Measurements from ENCODE around the gene JAZF1.

Gene JAZF1

DNA sequence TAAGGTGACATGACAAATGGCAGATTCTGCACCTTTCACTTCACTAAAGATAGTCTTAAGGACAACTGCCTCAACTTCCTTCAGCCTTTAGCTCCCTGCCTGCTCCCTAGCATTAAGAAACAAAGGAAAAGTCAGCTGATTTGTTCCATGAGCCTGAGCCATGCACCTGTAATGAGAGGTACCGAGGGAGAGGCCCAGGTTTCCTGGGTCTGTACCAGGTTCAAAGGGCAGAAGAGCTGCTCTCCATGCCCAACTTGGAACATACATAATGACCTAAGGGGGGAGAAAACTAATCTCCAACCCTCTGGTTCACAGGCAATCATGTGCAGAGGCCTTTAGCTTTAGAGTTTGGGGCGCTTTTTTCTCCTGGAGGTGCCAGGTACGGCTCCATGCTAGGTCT lies 111.2 kb downstream of the JAZF1 start:
- FAIRE-seq = no peak

DNA sequence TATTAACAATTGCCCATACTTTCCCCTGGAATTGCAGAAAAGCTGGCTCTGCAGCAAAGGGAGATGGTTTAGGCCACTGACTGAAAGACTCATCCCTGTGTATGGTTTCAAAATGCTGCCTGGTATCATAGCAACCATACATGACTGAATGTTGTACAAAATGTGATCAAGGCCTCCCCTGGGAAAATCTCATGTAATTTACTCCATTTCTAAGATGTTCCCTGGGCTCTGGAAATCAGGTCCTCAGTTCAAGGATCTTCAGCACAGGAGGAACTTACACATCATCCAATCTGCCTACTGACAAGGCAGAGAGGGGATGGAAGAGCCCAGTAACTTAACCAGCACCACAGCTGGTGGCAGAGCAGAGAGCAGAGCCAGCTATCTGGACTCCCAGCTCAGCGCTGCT lies 111.8 kb downstream of the JAZF1 start:
- FAIRE-seq = no peak

DNA sequence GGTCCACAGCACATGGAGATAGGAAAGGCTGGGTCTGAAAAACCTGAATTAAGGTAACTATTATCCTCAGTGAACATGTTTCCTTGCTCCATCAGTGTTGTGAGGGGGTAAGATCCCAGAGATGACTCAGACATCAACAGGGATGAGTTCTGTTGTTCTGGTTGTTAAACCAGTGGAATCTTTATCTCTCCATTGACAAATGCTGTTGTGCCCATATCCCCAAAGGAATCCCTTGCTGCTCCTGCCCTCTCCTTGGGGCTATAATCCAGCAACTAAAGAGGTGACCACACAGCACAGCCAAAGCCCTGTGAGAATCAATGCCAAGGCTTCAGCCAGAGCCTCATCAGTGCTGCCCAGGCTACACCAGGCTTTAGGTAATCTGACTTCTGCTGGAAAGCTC lies 113.4 kb downstream of the JAZF1 start:
- no peak for FAIRE-seq

DNA sequence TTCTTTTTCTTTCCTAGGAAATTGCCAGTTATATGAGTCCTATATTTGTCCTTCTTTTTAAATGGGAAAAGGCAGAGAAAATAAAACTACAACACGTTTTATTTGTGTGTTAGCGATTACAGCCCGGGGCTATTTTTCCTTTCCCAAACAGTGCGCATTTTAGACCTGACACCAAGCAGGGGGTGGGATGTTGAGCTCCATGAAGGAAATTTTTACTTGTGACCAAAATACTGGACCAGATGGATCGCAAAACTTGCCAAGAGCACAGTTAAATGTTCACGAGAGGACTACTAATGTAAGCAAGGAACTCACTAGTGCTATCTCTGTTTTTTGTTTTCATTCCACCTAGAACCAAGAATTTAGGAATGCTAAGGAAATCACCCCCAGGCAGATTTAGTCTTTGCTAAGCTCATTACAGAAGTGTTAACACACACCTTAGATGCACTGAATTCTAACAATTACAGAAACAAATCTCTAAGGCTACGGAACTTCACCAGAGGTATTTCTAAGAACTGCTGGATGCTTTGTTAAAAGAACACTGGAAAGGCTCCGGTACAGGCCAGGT lies 114.8 kb downstream of the JAZF1 start:
- FAIRE-seq = no peak

DNA sequence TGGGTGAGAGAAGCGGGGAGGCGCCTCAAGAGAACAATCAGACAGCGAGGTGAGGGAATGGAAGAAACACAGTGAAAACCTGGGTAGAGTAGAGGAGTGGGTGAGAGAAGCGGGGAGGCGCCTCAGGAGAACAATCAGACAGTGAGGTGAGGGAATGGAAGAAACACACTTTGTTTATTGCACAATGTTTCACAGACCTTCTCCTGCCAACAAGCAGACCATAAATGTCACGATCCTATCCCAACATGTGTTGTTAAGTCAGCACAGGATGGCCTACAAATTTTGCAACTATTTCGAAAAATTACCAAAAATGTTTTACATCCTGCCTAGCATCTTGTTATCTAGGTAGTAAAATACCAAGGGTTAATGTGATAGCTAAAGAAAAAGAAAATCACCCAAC lies 115.3 kb downstream of the JAZF1 start:
- FAIRE-seq = no peak

DNA sequence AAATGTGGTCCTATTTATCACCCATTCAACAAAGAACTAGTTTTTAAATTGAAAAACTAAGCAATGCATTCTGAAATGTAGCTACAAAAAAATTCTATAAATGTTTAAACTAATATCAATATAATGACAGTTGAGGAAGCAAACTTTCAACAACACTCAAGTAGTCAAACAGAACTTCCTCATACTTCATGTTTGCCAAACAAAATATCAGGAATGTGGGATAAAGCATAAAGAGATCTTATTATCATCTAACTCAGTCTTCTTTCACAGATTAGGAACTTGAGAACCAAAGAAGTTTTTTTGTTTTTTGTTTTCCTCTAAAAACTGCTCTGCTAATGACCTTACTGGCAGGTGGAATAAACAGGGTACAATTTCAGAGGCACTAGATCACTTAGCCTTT lies 116.2 kb downstream of the JAZF1 start:
- no peak for FAIRE-seq

DNA sequence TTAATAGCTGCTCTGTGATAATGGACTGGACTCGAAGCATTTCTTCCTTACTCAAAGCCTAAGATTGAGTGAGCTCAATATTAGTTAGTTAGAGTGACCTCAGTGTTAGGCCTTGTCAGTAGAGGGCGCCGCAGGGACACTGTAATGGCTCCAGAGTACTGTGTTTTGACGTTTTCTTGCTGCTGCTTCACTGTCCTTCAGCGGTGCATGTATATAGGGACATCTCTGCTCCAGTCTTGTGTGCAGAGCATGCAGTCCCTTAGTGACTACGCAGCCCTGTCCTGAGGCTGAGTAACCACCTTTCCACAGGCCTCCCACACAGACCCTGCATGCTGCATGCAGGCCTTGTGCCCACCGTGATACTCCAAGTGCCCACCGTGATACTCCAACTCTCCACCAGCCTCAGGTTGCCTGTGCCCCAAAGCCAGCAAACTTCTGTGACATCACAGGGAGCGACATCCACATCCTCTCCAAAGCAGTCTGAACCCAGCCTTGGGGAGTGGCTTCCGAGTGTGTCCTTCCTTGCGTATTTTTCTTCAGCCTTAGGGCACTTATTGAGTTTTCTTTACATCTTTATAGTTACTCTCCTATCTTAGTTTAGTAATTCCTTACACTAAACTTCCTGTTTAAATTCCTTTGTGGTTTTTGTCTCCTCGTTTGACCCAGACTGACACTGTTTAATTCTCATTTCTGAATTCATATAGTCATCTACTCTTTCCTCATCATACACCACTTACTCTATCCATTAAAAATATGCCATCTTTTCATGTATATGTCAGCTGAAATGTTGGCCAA lies 118.2 kb downstream of the JAZF1 start:
- FAIRE-seq = peak; percentile 78

DNA sequence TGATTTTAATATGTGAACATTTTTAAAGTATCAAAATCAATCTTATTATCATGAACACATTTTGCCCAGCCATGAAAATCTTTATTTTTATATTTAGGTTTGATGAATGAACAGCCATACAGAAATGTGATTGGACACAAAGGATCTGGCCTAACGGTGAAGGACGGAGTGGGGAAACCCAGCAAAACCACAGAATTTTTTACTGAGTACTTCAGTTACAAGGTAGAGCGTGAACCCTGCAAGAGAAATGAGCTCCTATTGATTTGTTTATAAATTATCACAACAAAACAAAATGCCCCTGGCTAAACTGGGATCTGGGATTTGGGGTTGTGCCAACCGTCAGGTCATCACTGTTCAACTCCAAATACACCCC lies 118.8 kb downstream of the JAZF1 start:
- FAIRE-seq = no peak

DNA sequence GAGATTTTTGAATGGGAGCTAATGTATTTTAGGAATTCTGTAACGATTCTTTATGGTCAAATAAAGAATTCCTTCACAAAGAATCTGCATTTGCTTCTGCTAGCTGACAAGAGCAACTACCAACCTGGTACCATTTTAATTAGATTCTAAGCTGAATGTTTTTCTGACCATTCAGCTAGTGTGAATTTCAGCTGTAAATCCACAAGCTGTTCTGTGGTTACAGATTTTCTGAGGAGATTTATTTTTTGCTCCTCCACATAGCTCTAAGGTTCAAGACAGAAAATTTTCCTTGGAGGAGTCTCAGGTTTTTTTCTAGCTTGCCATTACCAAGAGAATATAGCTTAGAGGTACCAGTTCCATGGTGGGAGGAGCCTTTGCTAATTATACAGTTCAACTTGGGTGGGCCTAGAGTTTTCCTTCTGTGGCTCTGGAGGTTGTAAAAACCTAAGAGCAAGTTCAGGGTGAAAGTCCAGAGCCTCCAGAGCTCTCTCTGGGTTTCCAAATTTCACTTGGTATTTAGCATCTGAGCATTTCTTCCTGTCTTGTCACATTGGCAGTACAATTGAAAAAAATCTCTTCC lies 120.1 kb downstream of the JAZF1 start:
- FAIRE-seq = no peak

DNA sequence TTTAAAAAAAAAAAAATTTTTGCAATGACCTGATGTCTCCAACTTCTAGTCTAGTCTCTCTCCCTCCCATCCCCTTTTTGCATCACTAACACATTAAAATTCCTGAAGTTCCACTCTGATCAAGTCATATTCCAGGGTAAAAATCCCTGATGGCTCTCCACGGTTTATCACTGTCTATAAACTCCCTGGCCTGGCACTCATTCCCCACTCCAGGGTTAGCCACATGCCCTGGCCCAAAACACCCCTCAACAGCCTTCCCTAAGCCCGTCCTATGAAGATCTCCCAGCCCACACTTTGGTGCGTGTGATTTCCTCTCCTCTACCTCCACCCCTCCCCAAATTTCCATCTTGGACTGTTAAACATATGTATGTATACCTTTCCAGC lies 125.4 kb downstream of the JAZF1 start:
- FAIRE-seq = no peak

DNA sequence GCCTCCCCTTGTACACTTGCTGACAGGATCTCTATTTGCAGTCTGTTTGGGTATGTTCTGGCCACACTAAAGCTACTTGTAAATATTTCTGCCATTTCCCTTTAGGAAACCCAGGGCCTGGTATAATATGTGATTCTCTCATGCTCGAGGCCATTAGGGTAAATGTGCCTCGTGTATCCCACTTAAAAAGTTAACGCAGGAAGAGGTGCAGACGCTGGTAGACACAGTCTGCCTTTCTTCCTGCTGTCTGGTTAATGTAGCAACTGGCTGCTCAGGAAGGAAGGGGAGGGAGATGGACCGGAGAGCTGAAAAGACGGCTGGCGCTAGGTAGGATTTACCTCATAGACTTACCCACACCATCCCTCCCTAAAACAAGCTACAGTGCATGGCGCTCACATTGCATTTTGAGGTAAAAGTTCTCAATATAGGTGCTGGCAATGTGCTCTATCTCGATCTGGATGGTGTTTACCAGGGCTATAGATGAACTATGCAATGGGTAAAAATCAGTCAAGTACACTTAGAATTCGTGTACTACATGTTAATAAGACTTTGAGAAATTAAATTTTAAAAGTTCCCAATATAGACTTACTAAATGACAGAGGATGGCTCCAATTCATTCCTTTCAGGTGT lies 125.9 kb downstream of the JAZF1 start:
- FAIRE-seq = no peak

DNA sequence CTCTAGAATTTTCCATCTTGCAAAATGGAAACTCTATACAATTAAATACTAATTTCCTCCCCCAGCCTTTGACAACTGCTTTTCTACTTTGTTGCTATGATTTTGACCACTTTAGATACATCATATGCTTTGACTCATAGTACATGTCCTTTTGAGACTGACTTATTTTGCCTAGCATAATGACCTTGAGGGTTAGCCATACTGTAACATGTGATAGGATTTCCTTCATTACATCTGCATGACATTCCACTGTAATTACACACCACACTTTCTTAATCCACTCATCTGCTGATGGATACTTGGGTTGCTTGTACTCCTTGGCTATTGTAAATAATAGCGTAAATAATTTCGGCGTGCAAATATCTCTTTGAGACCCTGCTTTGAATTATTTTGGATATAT lies 127.7 kb downstream of the JAZF1 start:
- no peak for FAIRE-seq

DNA sequence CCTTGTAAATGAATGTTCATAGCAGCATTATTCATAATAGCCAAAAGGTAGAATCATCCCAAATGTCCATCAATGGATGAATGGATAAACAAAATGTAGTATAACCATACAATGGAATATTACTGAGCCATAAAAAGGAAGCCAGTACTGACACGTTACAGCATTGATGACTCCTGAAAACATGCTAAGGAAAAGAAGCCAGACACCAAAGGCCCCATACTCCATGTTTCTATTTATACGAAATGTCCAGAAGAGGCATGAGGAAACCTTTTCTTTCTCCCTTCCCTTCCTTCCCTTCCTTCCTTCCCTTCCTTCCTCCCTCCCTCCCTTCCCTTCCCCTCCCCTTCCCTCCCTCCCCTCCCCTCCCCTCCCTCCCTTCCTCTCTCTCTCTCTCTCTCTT lies 131.9 kb downstream of the JAZF1 start:
- no peak for FAIRE-seq

DNA sequence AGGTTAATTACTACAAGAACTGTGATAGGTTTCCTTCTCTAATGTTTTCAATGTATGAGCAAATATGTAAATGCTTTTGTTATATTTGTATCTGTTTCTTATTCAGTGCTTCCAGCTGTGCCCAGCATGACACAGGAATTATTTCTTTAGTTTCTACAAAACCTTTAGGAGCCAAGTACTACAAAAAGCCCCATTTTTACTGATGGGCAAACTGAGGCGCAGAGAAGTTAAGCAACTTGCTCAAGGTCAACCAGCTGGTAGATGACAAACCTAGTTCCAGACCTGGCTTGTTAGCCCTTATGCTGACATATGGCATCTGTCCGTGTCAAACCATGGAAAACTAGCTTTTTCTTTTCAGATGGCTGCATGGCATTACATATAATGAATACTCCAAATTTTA lies 134.6 kb downstream of the JAZF1 start:
- no peak for FAIRE-seq

DNA sequence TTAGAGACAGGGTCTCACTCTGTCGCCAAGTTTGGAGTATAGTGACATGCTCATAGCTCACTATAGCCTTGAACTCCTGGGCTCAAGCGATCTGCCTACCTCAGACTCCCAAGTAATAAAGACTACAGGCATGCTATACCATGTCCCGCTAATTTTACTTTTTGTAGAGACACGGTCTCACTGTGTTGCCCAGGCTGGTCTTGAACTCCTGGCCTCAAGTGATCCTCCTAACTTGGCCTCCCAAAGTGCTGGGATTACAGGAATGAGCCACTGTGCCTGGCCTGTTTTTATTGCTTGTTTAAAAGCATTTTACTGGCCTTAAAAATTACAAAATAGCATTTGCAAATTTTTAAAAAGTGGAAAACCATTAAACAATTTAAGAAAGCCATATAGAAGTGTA lies 135.0 kb downstream of the JAZF1 start:
- FAIRE-seq = no peak

DNA sequence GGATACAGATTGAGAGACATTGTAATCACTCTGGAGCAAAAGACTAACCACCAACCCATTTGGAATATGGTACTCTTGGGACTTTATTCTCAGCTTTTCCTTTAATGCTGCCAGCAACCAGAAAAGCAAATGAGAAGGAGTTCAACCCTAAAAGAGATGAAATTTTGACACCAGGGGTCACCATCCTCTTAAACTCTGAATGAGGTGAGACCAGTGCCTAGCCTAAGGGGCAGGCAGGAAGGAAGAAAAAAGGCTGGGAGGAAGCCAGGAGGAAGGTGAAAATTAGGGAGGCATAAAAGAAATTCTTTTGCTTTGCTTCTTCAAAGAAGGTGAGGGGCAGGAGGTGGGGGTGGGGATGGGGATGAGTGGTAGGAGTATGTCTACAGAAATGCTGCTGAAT lies 135.8 kb downstream of the JAZF1 start:
- no peak for FAIRE-seq

DNA sequence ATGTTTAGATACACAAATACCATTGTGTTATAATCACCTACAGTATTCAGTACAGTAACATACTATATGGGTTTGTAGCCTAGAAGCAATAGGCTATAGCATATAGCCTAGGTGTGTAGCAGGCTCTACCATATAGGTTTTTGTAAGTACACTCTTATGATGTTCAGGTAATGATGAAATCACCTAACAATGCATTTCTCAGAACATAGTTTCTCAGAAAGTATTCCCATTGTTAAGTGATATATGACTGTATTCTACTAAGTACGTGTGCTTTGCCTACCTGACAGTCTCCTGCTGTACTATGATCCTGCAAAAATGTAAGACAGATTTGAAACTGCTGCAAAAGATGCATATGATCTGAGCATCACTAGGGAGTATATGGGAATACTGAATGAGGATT lies 137.9 kb downstream of the JAZF1 start:
- no peak for FAIRE-seq

DNA sequence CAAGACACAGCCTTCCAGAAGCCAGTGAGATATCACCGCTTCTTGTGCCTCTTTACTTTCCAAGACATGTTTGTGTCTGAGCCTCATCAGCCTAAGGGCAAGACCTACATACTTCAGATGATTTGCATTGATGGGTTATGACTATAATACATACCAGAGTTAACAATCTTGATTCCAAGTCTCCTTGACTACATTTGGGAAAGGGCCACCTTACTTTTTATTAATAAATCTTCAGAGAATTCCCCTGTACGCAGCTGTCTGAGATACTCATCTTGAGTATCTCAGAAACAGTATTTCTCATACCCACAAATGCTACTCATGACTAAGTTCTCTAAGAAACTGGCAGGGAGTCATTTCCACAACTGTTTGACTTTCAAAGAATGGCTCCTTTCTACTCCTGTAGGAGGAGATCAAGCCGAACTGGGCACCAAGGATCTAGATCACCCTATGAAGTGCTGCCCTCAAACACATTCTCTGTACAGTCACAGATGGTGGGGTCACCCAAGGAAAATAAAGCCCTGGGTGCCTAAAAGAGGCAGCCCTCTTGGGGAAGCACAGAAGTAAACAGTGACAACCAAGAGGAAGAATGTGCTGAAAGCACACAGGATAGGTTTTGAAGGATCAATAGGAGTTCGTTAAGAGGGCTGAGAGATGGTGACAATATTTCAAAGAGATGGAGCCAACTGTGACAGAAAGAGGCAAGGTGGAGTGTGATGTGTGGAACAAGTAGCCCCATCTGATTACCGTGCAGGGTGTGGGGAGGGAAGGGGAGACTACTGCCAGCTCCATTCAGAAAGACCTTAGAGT lies 138.9 kb downstream of the JAZF1 start:
- FAIRE-seq = no peak

DNA sequence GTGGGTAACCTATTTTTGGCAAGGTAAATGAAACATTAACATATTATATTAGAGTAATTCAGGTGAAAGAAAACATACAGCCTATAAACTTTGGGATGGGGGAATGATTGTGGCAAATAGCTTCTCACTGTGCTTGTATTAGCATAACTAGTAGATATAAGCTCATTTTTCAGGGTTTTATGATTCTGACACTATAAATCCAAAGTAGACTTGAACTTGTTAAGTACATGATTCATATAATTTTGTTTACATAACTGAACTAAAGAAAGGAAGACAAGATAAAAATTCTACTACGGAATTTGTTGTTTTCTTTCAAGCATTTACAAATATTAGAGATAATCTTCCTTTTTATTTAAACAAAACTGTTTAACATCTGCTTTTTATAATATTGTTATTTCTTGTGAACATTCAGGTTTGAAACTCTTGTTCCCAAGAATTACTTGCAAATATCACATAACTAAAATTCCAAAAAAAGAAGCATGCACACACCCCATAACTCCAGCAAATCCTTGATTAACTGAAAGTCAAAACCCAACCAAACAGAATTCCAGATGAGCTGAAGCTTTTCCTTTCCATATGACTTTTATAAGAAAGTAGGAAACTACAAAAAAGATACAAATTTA lies 142.3 kb downstream of the JAZF1 start:
- no peak for FAIRE-seq

DNA sequence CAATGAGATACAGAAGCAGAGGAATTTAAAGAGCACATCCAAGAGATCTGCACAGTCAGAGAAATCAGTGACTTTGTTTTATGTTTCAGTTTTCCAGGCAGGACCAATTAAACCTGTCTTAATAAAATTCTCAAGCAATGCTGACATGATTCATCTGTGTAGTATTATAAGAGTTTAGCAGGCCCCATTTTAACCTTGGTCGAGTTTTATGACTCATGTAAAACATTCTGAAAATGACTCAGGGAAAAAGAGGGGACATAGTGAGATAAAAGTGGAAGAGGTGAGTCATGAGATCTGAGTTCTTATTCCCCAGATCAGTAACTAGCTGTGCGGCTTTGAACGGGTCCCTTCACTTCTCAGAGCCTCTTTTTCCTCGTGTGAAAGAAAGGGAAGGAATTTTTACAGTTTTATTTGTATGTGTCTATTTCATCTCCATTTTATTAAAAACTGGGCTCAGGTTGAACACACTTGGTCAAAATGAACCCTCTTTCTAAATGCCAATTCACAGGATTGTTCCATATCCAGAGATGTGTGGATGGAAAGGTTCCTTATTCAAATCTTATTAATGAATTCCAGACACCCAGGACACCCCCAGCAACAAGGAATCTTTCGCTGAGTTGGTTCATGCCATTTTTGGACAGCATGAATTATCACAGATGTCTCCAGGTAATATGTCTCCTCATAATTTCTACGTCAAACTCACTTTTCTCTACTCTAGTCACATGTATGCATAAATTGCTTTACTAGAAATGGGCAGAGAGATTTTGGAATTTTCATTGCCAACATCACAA lies 143.2 kb downstream of the JAZF1 start:
- no peak for FAIRE-seq

DNA sequence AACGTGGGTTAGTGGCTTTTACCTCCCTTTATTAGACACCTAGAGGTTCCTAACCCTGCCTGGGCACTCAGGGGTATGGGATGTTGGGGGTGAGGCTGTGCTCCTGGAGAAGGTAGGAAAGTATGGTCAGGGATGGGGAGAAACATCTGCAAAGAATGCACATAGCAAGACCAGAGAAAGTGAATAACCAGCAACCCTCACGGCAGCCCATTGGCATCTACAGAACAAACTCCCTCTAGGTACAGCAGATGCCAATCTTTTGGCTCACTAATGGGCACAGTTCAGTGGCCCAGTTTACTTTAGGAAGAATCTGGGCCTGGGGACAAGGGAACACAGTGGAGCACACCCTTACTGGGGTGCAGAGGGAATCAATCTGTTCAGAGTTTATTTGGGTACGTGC lies 143.9 kb downstream of the JAZF1 start:
- FAIRE-seq = no peak

DNA sequence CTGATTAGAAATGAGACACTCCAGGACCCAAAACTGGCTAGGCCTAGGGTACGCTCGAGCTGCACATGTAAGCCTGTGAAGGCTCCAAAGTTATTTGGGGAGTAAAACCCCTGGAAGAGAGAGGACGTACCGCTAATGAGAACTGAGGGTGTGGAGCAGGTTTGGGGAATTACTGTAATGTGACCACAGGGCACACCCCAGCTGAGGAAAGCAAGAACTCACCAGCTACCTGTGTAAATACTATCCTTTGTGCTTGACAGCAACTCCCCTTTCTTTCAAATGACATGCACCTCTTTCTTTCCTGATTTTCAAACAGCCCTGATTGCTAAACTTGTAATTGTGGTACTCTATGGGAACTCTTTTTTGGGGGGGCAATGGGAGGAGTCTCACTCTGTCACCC lies 147.2 kb downstream of the JAZF1 start:
- FAIRE-seq = no peak

All from G401.6 (cell line).